NCI-H1417 treated with DMSO at 0.1 percent for 48 hours (cell line): ENCODE data around the gene GAS7.

Experiments used
- DNase-seq: peaks from one replicate; lab custom pipeline; 2025; lab: John Stamatoyannopoulos, UW

Gene GAS7

GRCh38 chr17:9981344-9981915 lies 217.0 kb downstream of the GAS7 start:
- DNase-seq, result no peak

GRCh38 chr17:9979463-9979995 lies 218.9 kb downstream of the GAS7 start:
- DNase-seq, result no peak

GRCh38 chr17:9977180-9977575 lies 221.2 kb downstream of the GAS7 start:
- DNase-seq, result no peak

- no peak for DNase-seq
Measured at GRCh38 chr17:9976283-9977179, 221.9 kb downstream of the GAS7 start.

GRCh38 chr17:9974448-9975381 lies 223.7 kb downstream of the GAS7 start:
- DNase-seq, result no peak

GRCh38 chr17:9973669-9974447 lies 224.5 kb downstream of the GAS7 start:
- DNase-seq, result no peak

- DNase-seq, result no peak
Measured at GRCh38 chr17:9971991-9972390, 226.4 kb downstream of the GAS7 start.

GRCh38 chr17:9969301-9969935 lies 229.0 kb downstream of the GAS7 start:
- no peak for DNase-seq

- DNase-seq, result no peak
Measured at GRCh38 chr17:9968881-9969280, 229.5 kb downstream of the GAS7 start.

GRCh38 chr17:9968008-9968407 lies 230.4 kb downstream of the GAS7 start:
- no peak for DNase-seq

GRCh38 chr17:9959377-9959981 lies 238.9 kb downstream of the GAS7 start:
- DNase-seq, result no peak

GRCh38 chr17:9958586-9959281 lies 239.7 kb downstream of the GAS7 start:
- no peak for DNase-seq

GRCh38 chr17:9957244-9957643 lies 241.2 kb downstream of the GAS7 start:
- DNase-seq, result no peak

- DNase-seq, result no peak
Measured at GRCh38 chr17:9956474-9957131, 241.8 kb downstream of the GAS7 start.

GRCh38 chr17:9953492-9953891 lies 244.9 kb downstream of the GAS7 start:
- no peak for DNase-seq

GRCh38 chr17:9951803-9952202 lies 246.6 kb downstream of the GAS7 start:
- DNase-seq, result no peak

GRCh38 chr17:9948928-9949327 lies 249.5 kb downstream of the GAS7 start:
- DNase-seq, result no peak

GRCh38 chr17:9944704-9945103 lies 253.7 kb downstream of the GAS7 start:
- no peak for DNase-seq

GRCh38 chr17:9943343-9943742 lies 255.1 kb downstream of the GAS7 start:
- no peak for DNase-seq
